Smooth muscle cell (in vitro differentiated cells): ENCODE results near the gene XYLT2. TPM values are rescaled to one million over a fixed set of nuclear protein-coding genes. Genes with fewer than 3 reads are reported as not detected.

Experiments
- DNase-seq: peaks from one replicate; lab custom pipeline; 2025; ENCODE audit not compliant: unreplicated experiment; lab: John Stamatoyannopoulos, UW
- H2AFZ ChIP-seq: fragments of 200-600 bp; sonication (generic); 2 replicates; pipeline ENCODE4 v1.6.0; 2016; ENCODE audit warnings: antibody characterized with exemption, low read depth, mild to moderate bottlenecking
- H3F3A ChIP-seq: fragments of 200-600 bp; sonication (generic); 2 replicates; pipeline ENCODE4 v1.6.0; 2017; ENCODE audit warnings: antibody characterized with exemption, low read depth
- H3K27ac ChIP-seq: fragments of 200-600 bp; sonication (generic); 2 replicates; pipeline ENCODE4 v1.5.1; 2016; ENCODE audit warnings: low read depth, mild to moderate bottlenecking
- H3K27me3 ChIP-seq: fragments of 200-600 bp; sonication (generic); 2 replicates; pipeline ENCODE4 v1.6.1; 2016; ENCODE audit warnings: low read depth, mild to moderate bottlenecking
- H3K36me3 ChIP-seq: fragments of 200-600 bp; sonication (generic); 2 replicates; pipeline ENCODE4 v1.5.1; 2016; ENCODE audit warnings: low read depth
- H3K4me1 ChIP-seq: fragments of 200-600 bp; sonication (generic); 2 replicates; pipeline ENCODE4 v1.5.1; 2016; ENCODE audit warnings: low read depth
- H3K4me2 ChIP-seq: fragments of 200-600 bp; sonication (generic); 2 replicates; pipeline ENCODE4 v1.6.0; 2016; ENCODE audit warnings: mild to moderate bottlenecking
- H3K4me3 ChIP-seq: fragments of 200-600 bp; sonication (generic); 2 replicates; pipeline ENCODE4 v1.5.1; 2016; ENCODE audit warnings: mild to moderate bottlenecking
- H3K79me2 ChIP-seq: fragments of 200-600 bp; sonication (generic); 2 replicates; pipeline ENCODE4 v1.6.0; 2016; ENCODE audit warnings: low read depth, mild to moderate bottlenecking
- H3K9ac ChIP-seq: fragments of 200-600 bp; sonication (generic); 2 replicates; pipeline ENCODE4 v1.6.0; 2016; ENCODE audit warnings: low read depth
- H3K9me3 ChIP-seq: fragments of 200-600 bp; sonication (generic); replicated peaks from 2 replicates; pipeline ENCODE4 v1.5.1; 2016; ENCODE audit warnings: low read depth
- H4K20me1 ChIP-seq: fragments of 200-600 bp; sonication (generic); 2 replicates; pipeline ENCODE4 v1.6.0; 2016; ENCODE audit warnings: low read depth
- WGBS: methylation state at CpG from one replicate; pipeline ENCODE4 v1.1.7; 2016; ENCODE audit warnings: low lambda C conversion rate; 5-methylcytosine and 5-hydroxymethylcytosine counted together
- polyA plus RNA-seq: library from polyadenylated mRNA; unstranded; fragments of >200 nt; fragmentation: Nextera tagmentation; extraction: Ambion mirVana; gene quantifications from 2 replicates; pipeline ENCODE4 v1.2.1, GENCODE V29; 2016
- total RNA-seq: library from RNA; depleted of rRNA; stranded (reverse); fragments of >200 nt; gene quantifications from 2 replicates; pipeline ENCODE4 v1.2.3, GENCODE V29; 2014
- TF ChIP-seq, protein P1 (sequence below): fragments of 200-600 bp; sonication (generic); IDR thresholded peaks from 2 replicates; pipeline ENCODE4 v1.5.1; 2017; ENCODE audit warnings: borderline replicate concordance, mild to moderate bottlenecking, antibody characterized with exemption; ENCODE audit not compliant: insufficient read depth, poor library complexity, severe bottlenecking

Gene XYLT2
- total and polyA plus RNA-seq, 2 experiments from 2014 or later = 32.3 to 34.3 TPM

DNA sequence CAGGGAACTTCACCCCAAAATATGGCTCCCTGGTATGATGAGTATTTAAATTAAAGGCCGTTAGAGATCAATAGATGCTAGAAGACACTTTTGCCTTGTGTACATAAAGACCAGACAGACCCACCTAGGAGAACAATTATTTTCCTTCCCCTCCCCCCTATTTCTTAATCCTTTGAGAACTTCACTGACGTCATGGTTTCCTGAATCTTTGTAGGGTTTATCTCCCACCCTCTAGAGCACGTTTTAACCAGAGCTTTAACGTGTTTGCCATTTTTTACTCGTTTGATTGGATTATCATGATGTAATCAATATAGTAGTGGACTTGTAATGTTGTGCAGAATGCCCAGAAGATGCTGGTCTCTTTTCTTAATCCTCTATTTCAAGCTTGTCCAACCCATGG is 22.9 kb upstream of the XYLT2 start:
- H3K4me1 ChIP-seq = peaks cover 8% of the 10 kb centered on the region
- H3K4me2 ChIP-seq = no peak overlapping the region
- peaks cover 8% of the 10 kb centered on the region for H3F3A ChIP-seq
- H3K4me3 ChIP-seq = no peak overlapping the region
- no peaks in the 10 kb centered on the region for H4K20me1 ChIP-seq
- DNase-seq = no peak
- TF ChIP-seq, protein P1, sequence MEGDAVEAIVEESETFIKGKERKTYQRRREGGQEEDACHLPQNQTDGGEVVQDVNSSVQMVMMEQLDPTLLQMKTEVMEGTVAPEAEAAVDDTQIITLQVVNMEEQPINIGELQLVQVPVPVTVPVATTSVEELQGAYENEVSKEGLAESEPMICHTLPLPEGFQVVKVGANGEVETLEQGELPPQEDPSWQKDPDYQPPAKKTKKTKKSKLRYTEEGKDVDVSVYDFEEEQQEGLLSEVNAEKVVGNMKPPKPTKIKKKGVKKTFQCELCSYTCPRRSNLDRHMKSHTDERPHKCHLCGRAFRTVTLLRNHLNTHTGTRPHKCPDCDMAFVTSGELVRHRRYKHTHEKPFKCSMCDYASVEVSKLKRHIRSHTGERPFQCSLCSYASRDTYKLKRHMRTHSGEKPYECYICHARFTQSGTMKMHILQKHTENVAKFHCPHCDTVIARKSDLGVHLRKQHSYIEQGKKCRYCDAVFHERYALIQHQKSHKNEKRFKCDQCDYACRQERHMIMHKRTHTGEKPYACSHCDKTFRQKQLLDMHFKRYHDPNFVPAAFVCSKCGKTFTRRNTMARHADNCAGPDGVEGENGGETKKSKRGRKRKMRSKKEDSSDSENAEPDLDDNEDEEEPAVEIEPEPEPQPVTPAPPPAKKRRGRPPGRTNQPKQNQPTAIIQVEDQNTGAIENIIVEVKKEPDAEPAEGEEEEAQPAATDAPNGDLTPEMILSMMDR = no peak
- no peaks in the 10 kb centered on the region for H3K9me3 ChIP-seq
- no peak overlapping the region for H3K9ac ChIP-seq
- H3K36me3 ChIP-seq = no peaks in the 10 kb centered on the region
- no peaks in the 10 kb centered on the region for H3K27me3 ChIP-seq
- H3K79me2 ChIP-seq = no peaks in the 10 kb centered on the region
- no peak overlapping the region for H3K27ac ChIP-seq
- no peak overlapping the region for H2AFZ ChIP-seq
- WGBS = 47% methylated on average over 5 of the region's 5 CpGs

DNA sequence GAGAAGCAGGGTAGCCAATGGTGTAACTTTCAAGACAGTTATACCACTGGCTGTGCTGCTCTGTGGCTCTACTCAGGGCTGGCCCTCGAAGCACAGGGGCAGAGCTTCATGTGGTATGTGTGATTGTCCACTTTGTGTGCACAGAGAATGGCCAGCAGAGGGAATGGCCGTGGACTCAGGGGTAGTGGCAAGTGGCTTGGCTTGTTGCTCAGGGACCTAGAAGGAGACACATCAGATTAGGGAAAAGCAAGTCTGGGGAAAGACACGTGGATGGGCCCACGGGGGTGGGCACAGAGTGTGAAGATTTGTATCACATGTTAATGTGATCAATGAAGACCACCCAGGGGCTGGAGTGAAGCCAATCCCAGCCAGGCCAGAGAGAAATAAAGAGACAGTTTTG is 20.0 kb upstream of the XYLT2 start:
- Histone ChIP-seq H3K36me3 (no peaks in the 10 kb centered on the region), H3K4me3 (no peak overlapping the region), H3K4me2 (no peak overlapping the region), H3K9ac (no peak overlapping the region), H3K27ac (no peak overlapping the region), H3K9me3 (no peaks in the 10 kb centered on the region), H3K4me1 (no peaks in the 10 kb centered on the region), H4K20me1 (no peaks in the 10 kb centered on the region), H3K79me2 (no peaks in the 10 kb centered on the region), H3F3A (no peaks in the 10 kb centered on the region), H3K27me3 (no peaks in the 10 kb centered on the region), H2AFZ (no peak overlapping the region)
- TF ChIP-seq, protein P1 = no peak
- no peak for DNase-seq
- WGBS = 90% methylated on average over 4 of the region's 4 CpGs

DNA sequence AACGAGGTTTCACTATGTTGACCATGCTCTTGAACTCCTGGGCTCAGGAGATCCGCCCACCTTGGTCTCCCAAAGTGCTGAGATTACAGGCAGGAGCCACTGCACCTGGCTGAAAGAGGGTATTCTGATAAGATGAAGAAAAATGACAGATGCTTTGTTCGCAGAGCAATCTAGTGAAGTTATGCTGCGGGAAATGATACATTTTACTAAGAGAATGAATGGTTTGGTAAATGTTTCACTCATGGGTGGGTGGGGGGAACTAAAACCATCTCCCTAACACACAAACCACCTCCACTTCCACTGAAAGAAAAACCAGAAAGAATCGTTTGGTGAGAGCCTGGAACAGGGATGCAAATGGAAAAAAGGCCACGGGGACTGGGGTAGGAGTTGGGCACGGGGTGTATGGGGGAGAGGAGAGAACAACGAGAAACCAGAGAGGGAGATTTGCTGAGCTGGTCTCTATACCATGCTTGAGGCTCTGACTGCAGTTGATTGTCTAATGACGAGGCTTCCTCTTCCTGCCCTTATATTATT is 19.0 kb upstream of the XYLT2 start:
- Histone ChIP-seq H3K9ac (no peak overlapping the region), H3F3A (no peaks in the 10 kb centered on the region), H3K27ac (no peak overlapping the region), H3K4me2 (no peak overlapping the region), H3K27me3 (no peaks in the 10 kb centered on the region), H3K36me3 (no peaks in the 10 kb centered on the region), H4K20me1 (no peaks in the 10 kb centered on the region), H3K4me1 (no peaks in the 10 kb centered on the region), H3K9me3 (no peaks in the 10 kb centered on the region), H3K79me2 (no peaks in the 10 kb centered on the region), H3K4me3 (no peak overlapping the region), H2AFZ (no peak overlapping the region)
- TF ChIP-seq, protein P1 = no peak
- WGBS = 79% methylated on average over 9 of the region's 9 CpGs
- DNase-seq = no peak
